Measurements from ENCODE around the gene ADAP1. TPM values are rescaled to one million over a fixed set of nuclear protein-coding genes. Genes with fewer than 3 reads are reported as not detected.

ADAP1 gene
- total RNA-seq, 4 donors from 2014 or later, result 44.8 to 106 (median 60.1) TPM

DNA sequence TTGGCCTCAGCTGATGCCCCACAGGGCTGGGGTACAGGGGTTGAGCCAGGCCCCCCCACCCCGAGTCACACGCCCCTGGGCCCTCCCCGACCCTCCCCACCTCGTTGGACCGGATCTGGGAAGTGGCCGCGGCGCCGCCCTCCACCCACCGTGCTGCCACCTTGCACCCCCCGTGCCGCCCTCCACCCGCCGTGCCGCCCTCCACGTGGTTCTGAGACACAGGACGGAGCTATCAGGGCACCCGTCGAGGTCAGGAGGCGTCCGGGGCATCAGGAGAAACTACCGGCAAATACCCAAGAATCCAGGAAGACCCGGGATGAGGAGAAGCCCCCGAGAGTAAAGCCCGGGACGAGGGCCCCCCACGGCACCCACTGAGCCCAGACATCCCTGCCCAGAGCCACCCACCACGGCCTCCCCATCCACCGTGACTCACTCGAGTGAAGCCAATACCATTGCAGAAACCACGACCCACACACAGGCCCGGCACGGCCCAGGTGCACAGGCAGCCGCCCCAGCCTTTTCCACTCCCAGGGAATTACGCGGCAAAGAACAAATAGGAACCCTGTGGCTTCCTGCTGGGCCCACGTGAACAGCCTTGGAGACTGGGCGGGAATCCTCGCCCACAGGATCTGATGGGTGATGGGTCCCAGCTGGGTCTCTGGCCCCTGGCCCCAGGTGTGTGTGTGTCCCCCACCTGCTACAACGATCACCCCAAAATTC lies 34.0 kb downstream of the ADAP1 start:
- H3K4me1 ChIP-seq, result peaks cover 0 to 56% (median 8%) of the 10 kb centered on the region in 3 donors
- TF ChIP-seq POLR2A (IDR thresholded peaks at IDR 0.05), result no peak
- TF ChIP-seq, protein P1, sequence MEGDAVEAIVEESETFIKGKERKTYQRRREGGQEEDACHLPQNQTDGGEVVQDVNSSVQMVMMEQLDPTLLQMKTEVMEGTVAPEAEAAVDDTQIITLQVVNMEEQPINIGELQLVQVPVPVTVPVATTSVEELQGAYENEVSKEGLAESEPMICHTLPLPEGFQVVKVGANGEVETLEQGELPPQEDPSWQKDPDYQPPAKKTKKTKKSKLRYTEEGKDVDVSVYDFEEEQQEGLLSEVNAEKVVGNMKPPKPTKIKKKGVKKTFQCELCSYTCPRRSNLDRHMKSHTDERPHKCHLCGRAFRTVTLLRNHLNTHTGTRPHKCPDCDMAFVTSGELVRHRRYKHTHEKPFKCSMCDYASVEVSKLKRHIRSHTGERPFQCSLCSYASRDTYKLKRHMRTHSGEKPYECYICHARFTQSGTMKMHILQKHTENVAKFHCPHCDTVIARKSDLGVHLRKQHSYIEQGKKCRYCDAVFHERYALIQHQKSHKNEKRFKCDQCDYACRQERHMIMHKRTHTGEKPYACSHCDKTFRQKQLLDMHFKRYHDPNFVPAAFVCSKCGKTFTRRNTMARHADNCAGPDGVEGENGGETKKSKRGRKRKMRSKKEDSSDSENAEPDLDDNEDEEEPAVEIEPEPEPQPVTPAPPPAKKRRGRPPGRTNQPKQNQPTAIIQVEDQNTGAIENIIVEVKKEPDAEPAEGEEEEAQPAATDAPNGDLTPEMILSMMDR (IDR thresholded peaks at IDR 0.05), result no peak
- TF ChIP-seq EP300 (IDR thresholded peaks at IDR 0.05), result no peak
- TF ChIP-seq POLR2AphosphoS5 (IDR thresholded peaks at IDR 0.05), result no peak
- H3K36me3 ChIP-seq, result peaks cover 0 to 6% of the 10 kb centered on the region in 2 donors
- no CpG with 5 or more reads among the region's 40 CpGs for WGBS, 2 donors (ENCODE audit: low coverage in 1 of 2)
- ATAC-seq, result no peak
- H3K27me3 ChIP-seq, result no peaks in the 10 kb centered on the region
- no peak overlapping the region for H3K4me3 ChIP-seq
- no peak overlapping the region for H3K27ac ChIP-seq
- H3K9me3 ChIP-seq, result no peaks in the 10 kb centered on the region

DNA sequence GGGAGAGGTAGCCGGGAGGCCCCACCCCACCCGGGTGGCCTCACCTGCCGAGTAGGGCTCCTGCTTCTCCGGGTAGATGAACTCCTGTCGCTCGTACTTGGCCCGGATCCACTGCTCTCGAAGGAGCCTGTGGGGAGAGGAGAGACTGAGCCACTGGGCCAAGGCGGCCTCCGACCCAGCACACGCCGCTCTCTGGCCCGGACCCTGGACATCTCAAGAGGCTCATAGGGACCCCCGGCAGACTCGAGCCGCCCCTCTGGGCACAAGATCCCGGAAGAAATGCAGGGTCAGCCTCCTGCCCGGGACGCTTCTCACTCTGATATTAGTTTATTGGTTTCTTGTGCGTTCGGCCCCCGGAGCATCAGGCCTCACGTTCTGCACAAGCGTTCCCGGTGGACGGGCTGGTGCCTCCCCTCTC lies 34.5 kb downstream of the ADAP1 start:
- no peak for TF ChIP-seq POLR2AphosphoS5 (IDR thresholded peaks at IDR 0.05)
- no peak for TF ChIP-seq POLR2A (IDR thresholded peaks at IDR 0.05)
- TF ChIP-seq EP300 (IDR thresholded peaks at IDR 0.05), result no peak
- TF ChIP-seq, protein P1 (IDR thresholded peaks at IDR 0.05), result no peak
- WGBS, 2 donors (ENCODE audit: low coverage in 1 of 2), result 86% methylated on average over 23 of the region's 26 CpGs; no CpG with 5 or more reads in 1 of the 2 donors
- Histone ChIP-seq H3K4me1 (peaks cover 0 to 51% (median 8%) of the 10 kb centered on the region in 3 donors), H3K27me3 (no peaks in the 10 kb centered on the region), H3K9me3 (no peaks in the 10 kb centered on the region), H3K36me3 (peaks cover 0 to 6% of the 10 kb centered on the region in 2 donors), H3K4me3 (no peak overlapping the region), H3K27ac (no peak overlapping the region)
- no peak for ATAC-seq

DNA sequence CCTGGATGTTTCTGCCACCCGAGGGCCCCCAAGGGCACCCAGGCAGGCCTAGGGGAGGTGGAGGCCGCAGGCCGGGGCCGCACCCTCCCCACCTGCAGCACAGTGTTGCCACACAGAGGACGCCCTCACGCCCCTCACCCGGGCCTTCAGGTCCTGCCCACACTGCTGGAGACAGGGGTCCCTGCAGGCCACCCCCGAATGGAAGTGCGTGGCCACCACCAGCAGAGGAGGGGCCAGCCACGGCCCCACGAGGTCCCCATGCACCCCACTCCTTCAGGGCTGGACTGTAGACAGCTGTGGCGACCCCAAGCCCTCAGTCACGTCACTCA lies 35.4 kb downstream of the ADAP1 start:
- no peak overlapping the region for H3K4me3 ChIP-seq
- peaks cover 0 to 50% (median 8%) of the 10 kb centered on the region in 3 donors for H3K4me1 ChIP-seq
- ATAC-seq, result no peak
- H3K27ac ChIP-seq, result no peak overlapping the region
- H3K27me3 ChIP-seq, result no peaks in the 10 kb centered on the region
- 83% methylated on average over 4 of the region's 13 CpGs; no CpG with 5 or more reads in 1 of the 2 donors for WGBS, 2 donors (ENCODE audit: low coverage in 1 of 2)
- H3K9me3 ChIP-seq, result no peaks in the 10 kb centered on the region
- TF ChIP-seq, protein P1 (IDR thresholded peaks at IDR 0.05), result no peak
- no peak for TF ChIP-seq POLR2A (IDR thresholded peaks at IDR 0.05)
- TF ChIP-seq POLR2AphosphoS5 (IDR thresholded peaks at IDR 0.05), result no peak
- TF ChIP-seq EP300 (IDR thresholded peaks at IDR 0.05), result no peak
- H3K36me3 ChIP-seq, result peaks cover 0 to 6% of the 10 kb centered on the region in 2 donors

DNA sequence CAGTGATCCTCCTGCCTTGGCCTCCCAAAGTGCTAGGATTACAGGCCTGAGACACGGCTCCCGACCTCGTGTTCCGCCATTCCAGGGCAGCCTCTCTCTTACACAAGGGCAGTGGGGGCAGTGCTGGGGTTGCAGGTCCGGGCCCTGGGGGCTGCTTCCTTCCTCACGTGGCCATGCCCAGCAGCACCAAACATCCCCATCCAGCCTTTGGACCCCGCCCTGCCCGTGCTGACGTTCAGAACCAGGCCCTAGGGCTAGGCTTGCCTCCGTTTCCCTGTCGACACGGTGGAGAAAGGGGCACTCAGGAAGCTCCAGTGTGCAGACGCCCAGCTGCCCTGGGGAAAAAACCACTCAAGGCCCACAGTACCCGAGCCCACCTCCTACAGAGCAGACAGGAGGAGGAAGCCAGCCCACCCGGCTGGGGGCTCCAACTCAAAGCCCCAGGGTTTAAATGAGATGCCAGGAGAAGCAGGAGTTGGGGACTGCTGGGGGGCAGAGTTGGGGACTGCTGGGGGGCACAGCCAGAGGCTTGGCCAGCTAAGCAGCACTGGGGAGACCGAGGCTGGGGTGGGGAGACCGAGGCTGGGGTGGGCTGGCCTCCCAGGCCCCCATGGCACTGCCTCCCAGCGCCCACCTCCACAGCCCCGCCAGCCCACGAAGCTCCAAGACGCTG lies 35.9 kb downstream of the ADAP1 start:
- TF ChIP-seq POLR2A (IDR thresholded peaks at IDR 0.05), result no peak
- TF ChIP-seq, protein P1 (IDR thresholded peaks at IDR 0.05), result no peak
- TF ChIP-seq POLR2AphosphoS5 (IDR thresholded peaks at IDR 0.05), result no peak
- TF ChIP-seq EP300 (IDR thresholded peaks at IDR 0.05), result no peak
- Histone ChIP-seq H3K4me3 (no peak overlapping the region), H3K27ac (no peak overlapping the region), H3K36me3 (peaks cover 0 to 6% of the 10 kb centered on the region in 2 donors), H3K4me1 (peaks cover 0 to 45% (median 8%) of the 10 kb centered on the region in 3 donors), H3K27me3 (no peaks in the 10 kb centered on the region), H3K9me3 (no peaks in the 10 kb centered on the region)
- WGBS, 2 donors (ENCODE audit: low coverage in 1 of 2), result no CpG with 5 or more reads among the region's 21 CpGs
- ATAC-seq, result no peak

DNA sequence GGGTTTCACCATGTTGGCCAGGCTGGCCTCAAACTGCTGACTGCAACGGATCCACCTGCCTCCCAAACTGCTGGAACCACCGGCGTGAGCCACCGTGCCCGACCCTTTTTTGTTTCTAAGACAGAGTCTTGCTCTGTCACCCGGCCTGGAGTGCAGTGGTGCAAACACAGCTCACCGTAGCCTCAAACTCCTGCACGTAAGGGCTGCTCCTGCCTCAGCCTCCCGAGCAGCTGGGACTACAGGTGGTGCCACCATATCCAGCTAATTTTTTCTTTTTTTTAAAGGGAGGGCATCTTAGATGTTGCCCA lies 36.4 kb downstream of the ADAP1 start:
- no peak for ATAC-seq
- no peak overlapping the region for H3K27ac ChIP-seq
- no peak overlapping the region for H3K4me3 ChIP-seq
- no peaks in the 10 kb centered on the region for H3K9me3 ChIP-seq
- peaks cover 0 to 40% (median 7%) of the 10 kb centered on the region in 3 donors for H3K4me1 ChIP-seq
- 80 to 100% methylated on average over 1 to 3 of the region's 9 CpGs for WGBS, 2 donors (ENCODE audit: low coverage in 1 of 2)
- H3K36me3 ChIP-seq, result peaks cover 0 to 6% of the 10 kb centered on the region in 2 donors
- TF ChIP-seq EP300 (IDR thresholded peaks at IDR 0.05) (no peak), POLR2A (IDR thresholded peaks at IDR 0.05) (no peak), POLR2AphosphoS5 (IDR thresholded peaks at IDR 0.05) (no peak)
- TF ChIP-seq, protein P1 (IDR thresholded peaks at IDR 0.05), result no peak
- no peaks in the 10 kb centered on the region for H3K27me3 ChIP-seq

Data from gastroesophageal sphincter (tissue), 4 donors.